GM21825 (cell line): ENCODE measurements around the gene ANO2.
"Not testable (repeated sequence)": the region's sequence is repeated elsewhere in the genome, so short reads cannot be mapped to it uniquely, and the experiment has no call there.

Experiments used
- ATAC-seq: cut with Tn5 transposase; IDR thresholded peaks from one replicate; pipeline ENCODE4 v1.9.1; 2021; ENCODE audit warnings: mild to moderate bottlenecking, moderate library complexity; ENCODE audit not compliant: unreplicated experiment

ANO2 gene

DNA sequence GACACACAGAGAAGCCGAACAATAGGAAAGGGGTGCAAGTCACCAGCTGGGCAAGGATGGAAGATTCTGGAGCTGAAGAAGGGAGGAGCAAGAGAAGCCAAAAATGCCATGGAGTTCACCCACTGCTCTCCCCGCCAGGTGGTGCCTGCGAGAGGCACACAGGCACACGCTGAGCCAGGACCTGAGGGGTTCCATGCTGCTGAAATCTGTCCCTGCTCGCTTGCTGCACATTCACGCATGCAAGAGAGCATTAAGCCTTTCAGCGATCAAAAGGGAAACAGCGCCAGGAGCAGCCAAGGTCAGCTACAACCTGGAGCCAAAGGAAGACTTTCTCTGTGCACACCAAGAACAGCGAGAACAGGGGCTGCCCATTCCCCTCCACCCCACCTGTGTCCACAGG, 104.1 kb downstream of the ANO2 start:
- no peak for ATAC-seq

GRCh38 chr12:5830111-5830510, 114.9 kb downstream of the ANO2 start:
- ATAC-seq: no peak

DNA sequence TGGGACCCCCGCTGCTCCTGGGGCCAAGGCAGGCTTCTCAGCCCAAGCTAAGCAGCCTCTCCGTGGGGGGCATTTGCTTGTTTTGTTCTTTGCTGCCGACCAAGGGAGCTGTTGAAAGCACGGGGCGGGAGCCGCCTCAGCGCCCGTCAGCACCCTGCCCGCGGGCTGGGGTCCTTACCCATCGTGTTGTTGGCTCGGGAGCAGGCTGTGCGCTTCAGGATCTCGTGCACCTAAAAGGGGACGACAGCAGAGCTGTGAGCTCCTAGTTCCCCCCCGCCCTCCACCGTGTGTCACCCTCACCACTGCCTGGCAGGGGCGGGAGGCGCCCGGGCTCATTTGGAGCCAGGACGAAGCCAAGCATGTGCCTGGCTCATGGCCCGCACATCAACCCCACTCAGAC, 117.5 kb downstream of the ANO2 start:
- ATAC-seq: no peak

DNA sequence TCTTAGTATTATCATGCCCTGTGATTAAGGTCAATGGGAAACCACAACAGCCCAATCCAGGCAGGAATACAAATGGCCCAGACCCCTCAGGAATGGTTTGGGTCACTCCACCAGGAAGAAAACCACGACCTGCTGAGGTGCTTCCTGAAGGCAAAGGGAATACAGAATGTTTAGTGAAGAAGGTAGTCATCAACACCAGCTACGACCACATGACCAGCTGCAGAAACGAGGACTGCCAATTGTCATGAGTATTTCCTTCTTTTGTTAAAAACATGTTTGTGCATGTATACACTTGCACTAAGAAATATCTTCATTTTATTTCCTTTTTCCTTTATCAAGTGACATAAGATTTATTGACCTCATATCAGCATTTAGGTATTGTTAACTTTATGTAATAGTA, 119.3 kb downstream of the ANO2 start:
- ATAC-seq: not testable (repeated sequence)

DNA sequence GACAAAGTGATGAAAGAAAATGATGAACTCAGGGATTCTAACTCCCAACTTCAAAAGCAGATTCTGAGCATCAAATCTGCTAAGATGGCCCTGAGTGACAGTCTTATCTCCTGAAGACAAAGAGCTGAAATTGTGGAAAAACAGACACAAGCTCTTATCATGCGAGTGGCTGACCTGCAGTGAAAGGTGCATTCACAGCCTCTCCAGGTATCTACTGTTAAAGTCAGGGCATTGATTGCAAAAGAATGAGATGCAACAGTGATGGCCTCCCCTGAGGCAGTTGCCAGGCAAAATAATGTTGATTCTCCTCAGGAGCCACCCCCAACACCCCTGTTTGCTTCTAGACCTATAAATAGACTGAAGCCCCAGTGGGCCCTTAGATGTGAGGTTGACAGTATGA, 126.2 kb downstream of the ANO2 start:
- ATAC-seq: not testable (repeated sequence)

- ATAC-seq: no peak
Measured at GRCh38 chr12:5817246-5817645, 127.8 kb downstream of the ANO2 start.

DNA sequence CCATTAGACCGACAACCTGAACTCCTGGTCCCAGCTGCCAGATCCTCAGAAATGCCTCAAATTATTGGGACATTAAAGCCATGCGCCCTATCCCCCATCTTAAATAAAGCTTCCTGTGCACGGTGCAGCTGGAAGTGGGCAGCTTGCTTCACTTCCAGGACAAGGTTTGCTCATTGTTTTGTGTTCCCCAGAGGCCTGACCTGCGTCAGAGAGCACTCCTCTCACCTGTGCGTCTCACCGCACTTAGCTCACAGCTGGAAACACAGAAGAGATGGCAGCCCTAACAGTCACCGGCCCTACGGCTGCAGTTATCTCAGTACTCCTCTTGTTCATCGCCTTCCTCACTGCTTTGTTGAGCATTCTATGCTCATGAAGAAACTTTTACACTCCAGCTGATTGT, 135.5 kb downstream of the ANO2 start:
- ATAC-seq: no peak

DNA sequence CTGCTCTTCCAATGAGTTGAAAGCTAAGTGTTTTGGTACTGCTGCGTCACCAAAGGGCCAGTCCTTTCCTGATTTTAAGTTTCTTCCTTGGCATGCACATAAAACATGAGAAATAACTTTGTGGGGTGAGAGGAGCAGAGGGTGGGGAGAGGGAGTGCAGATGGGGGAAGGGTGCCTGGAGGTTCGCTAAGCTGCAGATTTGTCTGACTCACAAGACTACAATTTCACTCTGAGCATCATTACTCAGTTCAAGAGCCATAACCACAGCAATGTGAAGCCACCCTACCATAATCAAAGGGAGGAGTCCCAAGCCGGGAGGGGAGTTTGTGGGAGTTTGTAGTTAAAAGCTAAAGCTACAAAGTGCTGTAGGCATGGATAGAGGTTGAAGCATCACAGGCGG, 136.1 kb downstream of the ANO2 start:
- ATAC-seq: no peak

DNA sequence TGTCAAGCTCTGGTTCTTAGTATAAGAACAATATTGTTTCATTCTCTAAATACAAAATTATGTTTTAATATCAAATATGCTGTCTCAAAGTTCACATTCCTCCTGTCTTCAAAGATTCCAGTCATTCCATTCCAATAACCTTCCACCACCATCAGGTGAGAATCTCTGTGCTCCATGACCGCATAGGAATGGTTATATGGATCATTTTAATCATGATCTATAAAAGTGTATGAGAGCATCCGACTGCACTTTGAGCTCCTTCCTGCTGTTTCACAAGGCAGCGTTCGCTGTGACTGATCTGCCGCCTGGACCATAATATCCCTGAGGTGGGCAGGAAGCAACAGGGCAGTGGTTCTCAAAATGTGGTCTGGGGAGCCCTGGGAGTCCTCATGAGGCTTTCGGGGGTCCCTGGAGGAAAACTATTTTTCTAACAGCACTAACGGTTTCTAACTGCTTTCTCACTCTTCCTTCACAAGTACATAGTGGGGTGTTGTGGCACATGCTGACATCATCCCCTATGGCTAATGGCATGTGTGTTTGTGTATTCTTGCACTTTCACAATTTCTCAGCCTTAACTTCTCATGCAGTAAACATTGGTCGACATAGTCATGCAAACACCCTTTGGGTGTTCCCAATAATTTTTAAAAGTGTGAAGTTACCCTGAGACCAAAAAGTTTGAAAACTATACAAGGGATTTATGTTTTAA, 137.4 kb downstream of the ANO2 start:
- ATAC-seq: no peak

DNA sequence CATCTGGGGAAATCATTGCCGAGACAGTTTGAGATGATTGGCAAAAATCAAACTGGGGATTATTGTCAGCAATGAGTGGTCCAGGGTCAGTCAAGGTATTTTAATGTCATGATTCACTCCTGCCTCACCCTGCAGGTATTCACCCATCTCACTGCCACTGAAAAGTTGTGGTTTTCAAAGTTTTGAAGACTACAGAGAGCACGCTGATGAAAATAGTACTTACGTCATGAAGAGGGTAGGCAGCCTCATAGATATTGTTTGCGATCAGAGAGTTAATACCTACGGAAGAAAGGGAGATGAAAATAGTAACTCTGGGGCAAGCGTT, 138.0 kb downstream of the ANO2 start:
- no peak for ATAC-seq

GRCh38 chr12:5806371-5807089, 138.5 kb downstream of the ANO2 start:
- no peak for ATAC-seq

GRCh38 chr12:5803532-5803931, 141.5 kb downstream of the ANO2 start:
- no peak for ATAC-seq

- no peak for ATAC-seq
Measured at GRCh38 chr12:5798242-5799015, 146.6 kb downstream of the ANO2 start.

- ATAC-seq: no peak
Measured at GRCh38 chr12:5797661-5798060, 147.4 kb downstream of the ANO2 start.

DNA sequence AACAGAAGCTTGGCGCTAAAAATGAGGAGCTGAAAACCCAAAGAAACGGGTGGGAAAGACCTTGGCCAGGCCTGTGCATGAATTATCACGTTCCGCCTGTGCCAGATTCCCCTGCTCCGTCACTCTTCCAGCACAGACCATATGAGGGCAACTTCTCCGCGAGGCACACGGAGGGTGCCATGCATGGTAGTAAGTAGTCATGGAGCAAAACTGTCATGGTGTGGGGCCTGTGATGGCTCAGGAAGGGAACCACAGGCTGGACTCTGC, 148.2 kb downstream of the ANO2 start:
- no peak for ATAC-seq

- ATAC-seq: no peak
Measured at GRCh38 chr12:5796171-5796958, 148.7 kb downstream of the ANO2 start.

GRCh38 chr12:5794156-5794555, 150.9 kb downstream of the ANO2 start:
- no peak for ATAC-seq

DNA sequence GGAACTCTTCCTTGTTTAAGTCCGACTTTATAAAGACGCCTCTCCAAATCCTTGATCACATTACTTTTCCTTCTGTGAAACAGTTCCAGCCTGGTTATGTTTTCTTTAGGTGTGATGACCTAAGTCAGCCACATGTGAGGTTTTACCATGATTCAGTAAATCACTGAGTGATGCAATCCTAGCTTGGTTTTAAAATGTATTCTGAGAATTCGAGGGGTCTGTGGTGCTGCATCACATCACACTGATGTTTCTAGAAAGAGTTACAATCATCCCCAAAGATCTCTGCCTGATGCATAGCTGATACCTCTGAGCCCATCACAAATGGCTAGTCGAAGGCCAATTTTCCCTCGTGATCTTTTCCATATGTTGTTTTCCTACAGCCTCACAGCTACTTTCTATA, 152.7 kb downstream of the ANO2 start:
- ATAC-seq: no peak

DNA sequence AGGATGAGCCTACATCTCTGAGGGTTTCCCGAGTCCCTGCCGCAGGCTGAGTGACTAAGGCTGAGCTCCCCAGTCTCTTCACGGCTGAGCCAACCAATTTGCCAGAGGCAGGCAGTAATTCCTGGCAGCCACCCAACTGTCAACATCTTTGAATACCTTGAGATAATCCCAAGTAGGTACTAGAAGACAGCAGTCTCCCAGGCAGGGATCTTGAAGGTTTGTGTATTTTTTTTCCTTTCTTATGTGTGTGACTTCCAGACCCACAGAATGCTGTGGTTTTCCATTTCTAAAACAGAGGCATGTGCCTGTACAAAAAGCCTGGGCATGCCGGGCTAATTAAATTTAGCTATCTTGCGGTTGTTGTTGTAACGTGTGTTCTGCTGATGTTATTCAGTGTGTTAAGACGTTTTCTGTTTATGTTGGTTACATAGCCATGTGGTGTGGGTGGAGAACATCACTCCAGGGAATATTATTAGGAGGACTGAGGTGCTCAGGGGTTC, 155.5 kb downstream of the ANO2 start:
- no peak for ATAC-seq

- no peak for ATAC-seq
Measured at GRCh38 chr12:5787828-5788227, 157.2 kb downstream of the ANO2 start.

- ATAC-seq: no peak
Measured at GRCh38 chr12:5785601-5786000, 159.5 kb downstream of the ANO2 start.
